B cell (primary cell): ENCODE results near the gene TAS1R2.

Experiments
- CTCF ChIP-seq: fragments of 200-600 bp; IDR thresholded peaks from one replicate; pipeline ENCODE4 v1.8.0; 2022; ENCODE audit warnings: antibody characterized with exemption, mild to moderate bottlenecking
- EZH2 ChIP-seq: IDR thresholded peaks from 2 replicates; pipeline ENCODE4 v1.6.1; 2012; ENCODE audit warnings: borderline replicate concordance, low read depth, mild to moderate bottlenecking, moderate library complexity, low read length; ENCODE audit not compliant: insufficient read depth, poor library complexity, severe bottlenecking

- TF ChIP-seq CTCF, result no peak
- no peak for TF ChIP-seq EZH2
Observed at GRCh38 chr1:18792747-18793146, 66.7 kb downstream of the TAS1R2 start.
